ENCODE results near the gene CYP46A1.

CYP46A1 gene

GRCh38 chr14:99718031-99718810, 34.1 kb downstream of the CYP46A1 start:
- no peak for TF ChIP-seq GATA3 (IDR thresholded peaks at IDR 0.05; ENCODE audit: low read depth, low read length)
- TF ChIP-seq GATA2 (IDR thresholded peaks at IDR 0.05; ENCODE audit: low read depth, low read length) = no peak

- TF ChIP-seq GATA3 (IDR thresholded peaks at IDR 0.05; ENCODE audit: low read depth, low read length) (no peak), GATA2 (IDR thresholded peaks at IDR 0.05; ENCODE audit: low read depth, low read length) (no peak)
These were observed 34.7 kb downstream of the CYP46A1 start for GRCh38 chr14:99718811-99719192.

DNA sequence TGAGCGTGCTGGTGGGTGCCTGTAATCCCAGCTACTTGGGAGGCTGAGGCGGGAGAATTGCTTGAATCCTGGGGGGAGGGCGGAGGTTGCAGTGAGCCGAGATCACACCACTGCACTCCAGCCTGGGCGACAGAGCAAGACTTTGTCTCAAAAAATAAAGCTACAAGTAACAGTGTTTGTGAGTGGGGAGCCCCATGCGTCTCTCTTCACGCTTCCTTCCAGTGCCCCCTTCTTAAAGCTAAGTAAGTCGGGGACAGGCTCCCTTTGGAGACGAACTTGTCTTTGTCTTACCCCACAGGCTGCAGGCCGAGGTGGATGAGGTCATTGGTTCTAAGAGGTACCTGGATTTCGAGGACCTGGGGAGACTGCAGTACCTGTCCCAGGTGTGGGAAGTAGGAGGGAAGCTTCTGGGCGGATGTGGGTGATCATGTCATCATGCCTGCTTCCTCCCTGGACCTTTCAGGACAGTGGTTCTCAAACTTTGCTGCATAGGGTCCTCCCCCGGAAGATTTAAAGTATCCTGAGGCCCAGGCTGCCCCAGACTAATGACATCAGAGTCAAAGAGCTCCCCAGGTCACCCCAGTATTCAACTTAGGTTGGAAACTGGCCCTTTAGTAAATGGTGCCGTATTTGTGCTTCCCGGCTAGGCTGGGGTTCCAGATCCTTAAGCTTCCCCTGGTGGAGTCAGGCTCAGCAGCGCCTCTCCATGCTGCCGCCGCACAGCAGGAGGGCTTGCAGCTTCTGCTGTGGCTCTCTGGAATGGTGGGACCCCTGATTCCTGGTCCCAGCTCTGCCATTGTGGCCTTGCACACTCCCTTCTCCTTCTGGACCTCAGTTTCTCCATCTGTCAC, 37.1 kb downstream of the CYP46A1 start:
- TF ChIP-seq GATA2 (IDR thresholded peaks at IDR 0.05; ENCODE audit: low read depth, low read length) = no peak
- no peak for TF ChIP-seq GATA3 (IDR thresholded peaks at IDR 0.05; ENCODE audit: low read depth, low read length)

- TF ChIP-seq GATA2 (IDR thresholded peaks at IDR 0.05; ENCODE audit: low read depth, low read length) = no peak
- no peak for TF ChIP-seq GATA3 (IDR thresholded peaks at IDR 0.05; ENCODE audit: low read depth, low read length)
These were observed 37.9 kb downstream of the CYP46A1 start for GRCh38 chr14:99721792-99722516.

DNA sequence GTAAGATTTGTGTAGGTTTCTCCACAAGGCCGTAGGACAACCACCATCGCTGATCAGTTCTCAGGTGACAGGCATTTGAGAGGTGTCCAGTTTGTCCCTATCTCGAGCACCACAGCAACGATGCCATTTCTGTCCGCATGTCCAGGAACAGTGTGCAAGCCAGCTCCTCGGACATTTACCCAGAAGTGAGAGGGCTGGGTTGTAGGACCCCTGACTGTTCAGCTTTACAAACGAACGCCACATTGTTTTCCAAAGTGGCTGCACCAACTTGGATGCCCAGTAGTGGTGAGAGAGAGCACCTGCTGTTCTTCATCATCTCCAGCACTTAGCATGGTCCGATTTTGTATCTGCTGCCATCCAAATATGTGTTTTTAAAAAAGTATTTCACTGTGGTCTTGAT, 38.6 kb downstream of the CYP46A1 start:
- no peak for TF ChIP-seq GATA2 (IDR thresholded peaks at IDR 0.05; ENCODE audit: low read depth, low read length)

GRCh38 chr14:99724196-99724891, 40.2 kb downstream of the CYP46A1 start:
- TF ChIP-seq GATA3 (IDR thresholded peaks at IDR 0.05; ENCODE audit: low read depth, low read length) (no peak), GATA2 (IDR thresholded peaks at IDR 0.05; ENCODE audit: low read depth, low read length) (no peak)

GRCh38 chr14:99724939-99725773, 41.1 kb downstream of the CYP46A1 start:
- TF ChIP-seq GATA3 (IDR thresholded peaks at IDR 0.05; ENCODE audit: low read depth, low read length) (no peak), GATA2 (IDR thresholded peaks at IDR 0.05; ENCODE audit: low read depth, low read length) (no peak)

DNA sequence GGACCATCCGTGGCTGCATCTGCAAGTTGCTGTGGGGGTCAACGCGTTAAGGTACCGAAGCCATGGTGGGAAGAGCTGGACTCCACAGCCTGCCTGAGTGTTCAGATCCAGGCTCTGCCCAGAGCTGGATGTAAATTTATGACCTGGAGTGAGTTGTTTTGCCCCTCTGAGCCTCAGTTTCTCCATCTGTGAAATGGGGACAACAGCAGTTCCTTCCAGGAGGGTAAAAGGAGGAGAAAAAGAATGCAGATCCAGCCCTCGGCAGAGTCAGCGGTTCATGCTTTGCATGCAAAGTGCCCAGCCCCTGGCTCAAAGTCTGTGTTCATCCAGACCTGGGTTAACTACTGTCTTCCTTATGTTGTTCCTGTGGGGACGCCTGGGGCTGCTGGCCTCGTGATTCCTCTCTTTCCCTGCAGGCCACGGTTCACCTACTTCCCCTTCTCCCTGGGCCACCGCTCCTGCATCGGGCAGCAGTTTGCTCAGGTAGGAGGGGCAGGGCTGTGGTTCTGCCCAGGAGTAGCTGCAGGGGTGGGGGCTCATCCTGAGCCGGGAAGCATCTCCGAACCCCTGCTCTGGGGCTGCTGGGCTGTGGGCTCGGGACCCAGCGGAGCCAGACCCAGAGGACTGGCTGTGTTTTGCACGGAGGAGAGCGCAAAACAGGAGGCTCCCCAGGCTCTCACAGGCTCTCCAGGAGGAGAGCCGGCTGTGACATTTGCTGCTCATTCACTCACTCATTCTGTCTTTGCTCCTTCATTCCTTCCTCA, 41.9 kb downstream of the CYP46A1 start:
- no peak for TF ChIP-seq GATA2 (IDR thresholded peaks at IDR 0.05; ENCODE audit: low read depth, low read length)
- no peak for TF ChIP-seq GATA3 (IDR thresholded peaks at IDR 0.05; ENCODE audit: low read depth, low read length)

- TF ChIP-seq GATA2 (IDR thresholded peaks at IDR 0.05; ENCODE audit: low read depth, low read length) (no peak), GATA3 (IDR thresholded peaks at IDR 0.05; ENCODE audit: low read depth, low read length) (no peak)
These were observed 42.5 kb downstream of the CYP46A1 start for GRCh38 chr14:99726538-99727095.

GRCh38 chr14:99727096-99727870, 43.2 kb downstream of the CYP46A1 start:
- TF ChIP-seq GATA3 (IDR thresholded peaks at IDR 0.05; ENCODE audit: low read depth, low read length) (no peak), GATA2 (IDR thresholded peaks at IDR 0.05; ENCODE audit: low read depth, low read length) (no peak)

- no peak for TF ChIP-seq GATA3 (IDR thresholded peaks at IDR 0.05; ENCODE audit: low read depth, low read length)
- TF ChIP-seq GATA2 (IDR thresholded peaks at IDR 0.05; ENCODE audit: low read depth, low read length) = no peak
These were observed 44.3 kb downstream of the CYP46A1 start for GRCh38 chr14:99728231-99728920.
